Spinal cord (tissue), 10 donors: ENCODE results near the gene NR6A1. TPM values are rescaled to one million over a fixed set of nuclear protein-coding genes. Genes with fewer than 3 reads are reported as not detected.
A peak's percentile ranks its signal among the peaks of the same experiment; 100 is the strongest.
"Not testable (repeated sequence)": the region's sequence is repeated elsewhere in the genome, so short reads cannot be mapped to it uniquely, and the experiment has no call there.

Experiments used
- DNase-seq, 6 donors: peaks; one replicate each; pipeline versions ENCODE4 v3.0.0 to v3.0.0-alpha.2; 2013 to 2015; ENCODE audit warnings: low spot score in 6 of 6, low read depth in 4 of 6
- H3K27ac ChIP-seq: one replicate; pipeline ENCODE4 v1.5.1; 2013; ENCODE audit warnings: low read depth, low read length, control low read depth
- H3K27me3 ChIP-seq: one replicate; pipeline ENCODE4 v1.6.1; 2013; ENCODE audit warnings: low read length; ENCODE audit not compliant: control insufficient read depth, insufficient read depth
- H3K36me3 ChIP-seq: one replicate; pipeline ENCODE4 v1.6.1; 2013; ENCODE audit warnings: low read length; ENCODE audit not compliant: control insufficient read depth, insufficient read depth
- H3K4me1 ChIP-seq: one replicate; pipeline ENCODE4 v1.6.1; 2013; ENCODE audit warnings: low read length; ENCODE audit not compliant: control insufficient read depth, insufficient read depth
- H3K4me3 ChIP-seq: one replicate; pipeline ENCODE4 v1.5.1; 2013; ENCODE audit warnings: low read depth, low read length, control low read depth
- H3K9me3 ChIP-seq: one replicate; pipeline ENCODE4 v1.6.1; 2013; ENCODE audit warnings: low read length; ENCODE audit not compliant: control insufficient read depth, insufficient read depth
- WGBS: methylation state at CpG from one replicate; pipeline ENCODE4 v1.1.5; 2013; ENCODE audit warnings: missing lambda C conversion rate; ENCODE audit not compliant: insufficient coverage; 5-methylcytosine and 5-hydroxymethylcytosine counted together
- polyA plus RNA-seq, 2 donors: library from polyadenylated mRNA; unstranded; fragments of 120-200 nt; gene quantifications; one replicate each; pipeline ENCODE4 v1.2.1, GENCODE V29; 2013; ENCODE audit not compliant: insufficient read length in 2 of 2
- total RNA-seq, 2 donors: library from RNA; depleted of rRNA in 1 of 2; stranded (reverse); fragments of 120-200 nt in 1 of 2; fragments of >200 nt in 1 of 2; gene quantifications; one replicate each; pipeline versions ENCODE4 v1.2.3 to v1.2.4, GENCODE V29; 2013 to 2014
- donor health status: healthy.

Gene NR6A1
- total and polyA plus RNA-seq, 4 donors: 2.8 to 5.8 (median 4.0) TPM

DNA sequence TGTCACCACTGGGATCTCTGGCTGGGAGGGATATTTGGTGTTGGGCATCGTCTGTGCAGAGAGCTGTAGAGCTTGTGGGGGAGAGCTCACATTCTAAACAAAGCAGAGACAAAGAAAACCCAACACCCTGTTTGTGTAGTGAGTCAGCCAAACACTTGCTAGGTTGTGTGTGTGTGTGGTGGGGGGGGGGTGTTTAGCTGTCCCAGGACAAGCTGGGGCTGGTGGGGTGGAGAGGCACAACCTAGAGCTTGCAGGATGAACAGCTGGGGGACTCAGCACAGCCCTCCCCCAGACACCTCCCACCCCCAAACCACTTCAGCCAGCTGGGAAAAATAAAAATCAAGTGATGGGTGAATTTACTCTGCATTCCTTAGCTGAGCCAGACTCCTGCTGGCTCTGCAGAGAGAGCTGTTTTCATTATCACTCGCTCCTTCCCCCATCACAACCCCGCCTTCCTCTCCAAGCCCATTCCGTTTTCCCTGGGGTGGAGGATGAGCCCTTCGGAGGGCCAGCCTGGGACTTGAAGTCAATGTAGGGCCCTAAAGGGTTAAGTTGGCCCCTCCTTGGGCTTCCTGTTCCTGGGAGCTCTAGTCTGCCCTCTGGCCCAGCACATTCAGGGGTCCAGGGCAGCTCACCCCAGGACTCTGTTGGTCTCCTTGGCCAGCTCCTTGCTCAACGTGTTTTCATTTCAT, 8.4 kb upstream of the NR6A1 start:
- no peaks in the 10 kb centered on the region for H3K36me3 ChIP-seq
- DNase-seq: peak in 2 of 6 donors; percentile 49 to 76
- no peaks in the 10 kb centered on the region for H3K9me3 ChIP-seq
- WGBS: no CpG with 5 or more reads among the region's 6 CpGs
- H3K27me3 ChIP-seq: peaks cover 17% of the 10 kb centered on the region
- H3K4me3 ChIP-seq: no peak overlapping the region
- peak overlapping the region; percentile 76 for H3K27ac ChIP-seq
- H3K4me1 ChIP-seq: peaks cover 42% of the 10 kb centered on the region

DNA sequence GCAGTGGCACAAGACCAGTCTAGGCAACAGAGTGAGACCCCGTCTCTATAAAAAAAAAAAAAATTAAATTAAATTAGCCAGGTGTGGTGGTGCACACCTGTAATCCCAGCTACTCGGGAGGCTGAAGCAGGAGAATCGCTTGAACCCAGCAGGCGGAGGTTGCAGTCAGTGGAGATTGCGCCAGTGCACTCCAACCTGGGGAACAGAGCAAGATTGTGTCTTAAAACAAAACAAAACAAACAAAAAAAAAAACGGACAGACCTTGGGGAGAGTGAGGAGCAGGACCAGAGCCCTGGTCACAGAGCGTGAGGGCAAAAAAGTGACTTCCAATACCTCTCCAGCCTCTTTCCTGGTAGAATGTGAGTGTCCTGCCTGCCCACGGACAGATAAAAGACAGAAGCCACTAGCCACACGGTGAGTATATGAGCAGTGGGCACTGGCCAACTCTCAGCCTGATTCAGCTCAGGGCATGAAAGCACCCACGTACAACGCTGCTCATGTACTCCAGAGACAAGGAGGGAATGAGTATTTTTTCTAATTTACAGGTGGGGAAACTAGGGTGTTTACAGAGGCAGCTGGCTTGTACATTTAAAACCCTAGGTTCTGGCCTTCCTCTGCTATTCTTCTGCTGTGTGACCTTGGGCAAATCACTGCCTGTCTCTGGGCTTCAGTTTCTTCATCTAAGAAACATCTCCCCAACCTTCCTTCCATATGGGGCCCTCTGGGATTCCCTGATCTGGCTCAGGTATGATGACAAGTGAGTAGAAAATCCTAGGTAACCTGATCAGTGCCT, 7.7 kb upstream of the NR6A1 start:
- H3K36me3 ChIP-seq: no peaks in the 10 kb centered on the region
- H3K9me3 ChIP-seq: no peaks in the 10 kb centered on the region
- H3K27ac ChIP-seq: peak overlapping the region; percentile 76
- peaks cover 17% of the 10 kb centered on the region for H3K27me3 ChIP-seq
- peaks cover 46% of the 10 kb centered on the region for H3K4me1 ChIP-seq
- 83% methylated on average over 4 of the region's 11 CpGs for WGBS
- no peak overlapping the region for H3K4me3 ChIP-seq
- no peak for DNase-seq

DNA sequence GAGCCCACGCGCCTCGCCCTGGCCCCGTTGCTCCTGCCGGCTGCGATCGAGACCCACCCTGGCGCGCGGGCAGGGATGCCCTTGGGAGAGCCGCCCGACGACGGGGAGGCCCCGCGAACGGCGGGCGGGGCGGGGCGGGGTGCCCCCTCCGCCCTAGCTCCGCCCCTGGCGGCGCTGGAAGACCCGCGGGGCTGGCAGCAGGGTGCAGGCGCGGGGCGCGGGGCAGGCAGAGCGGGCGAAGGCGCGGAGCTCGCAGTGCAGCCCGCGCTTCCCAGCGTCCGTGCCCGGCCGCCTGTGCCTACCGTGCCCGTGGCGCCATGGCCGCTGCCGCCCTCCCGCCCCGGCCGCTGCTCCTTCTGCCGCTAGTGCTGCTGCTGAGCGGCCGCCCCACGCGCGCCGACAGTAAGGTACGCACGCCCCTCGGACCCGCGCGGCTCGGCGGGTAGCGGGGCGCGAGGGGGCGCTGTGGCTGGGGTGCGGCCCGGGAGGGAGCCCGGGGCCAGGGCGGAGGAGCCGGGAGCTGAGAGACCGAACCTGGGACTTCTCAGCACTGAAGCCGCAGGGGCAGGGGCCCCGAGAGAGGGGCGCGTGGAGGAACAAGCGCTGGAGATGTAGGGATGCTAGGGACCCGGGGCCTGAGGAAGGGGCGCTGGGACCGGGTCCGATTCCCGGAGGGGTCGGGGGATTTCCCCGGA, 6.0 kb upstream of the NR6A1 start, which contains the start of gene OLFML2A:
Gene OLFML2A, plus strand, starts transcription at position 180 of the 695 bp plus-strand sequence. Its CDS starts 138 bp downstream, at position 318.
- Histone ChIP-seq H3K36me3 (no peaks in the 10 kb centered on the region), H3K4me3 (peak within 1 kb of the TSS; percentile 62), H3K27ac (peak within 1 kb of the TSS; percentile 64), H3K9me3 (no peaks in the 10 kb centered on the region), H3K4me1 (peaks cover 40% of the 10 kb centered on the region), H3K27me3 (peaks cover 17% of the 10 kb centered on the region)
- under 1% methylated on average over 87 of the region's 87 CpGs for WGBS
- DNase-seq: peak in 2 of 6 donors; percentile 53 to 55

DNA sequence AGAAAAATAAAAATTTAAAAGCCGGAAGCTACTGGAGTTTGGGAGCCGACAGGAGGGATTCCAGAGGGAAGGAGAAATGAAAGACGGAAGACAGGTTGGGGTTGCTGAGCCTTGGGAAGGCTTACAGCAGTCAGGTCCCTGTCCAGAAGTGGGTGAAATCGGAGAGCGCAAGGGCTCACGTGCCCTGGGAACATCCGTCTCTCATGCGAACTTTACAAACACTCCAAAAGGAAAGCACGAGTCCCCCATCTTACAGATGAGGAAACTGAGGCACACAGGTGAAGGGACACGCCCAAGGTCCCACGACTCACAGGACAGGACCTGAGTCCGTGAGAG, 5.5 kb upstream of the NR6A1 start:
- Histone ChIP-seq H3K4me3 (peak overlapping the region; percentile 43), H3K27ac (no peak overlapping the region), H3K36me3 (no peaks in the 10 kb centered on the region), H3K27me3 (peaks cover 17% of the 10 kb centered on the region), H3K4me1 (peaks cover 42% of the 10 kb centered on the region), H3K9me3 (no peaks in the 10 kb centered on the region)
- DNase-seq: no peak
- 29% methylated on average over 9 of the region's 12 CpGs for WGBS

DNA sequence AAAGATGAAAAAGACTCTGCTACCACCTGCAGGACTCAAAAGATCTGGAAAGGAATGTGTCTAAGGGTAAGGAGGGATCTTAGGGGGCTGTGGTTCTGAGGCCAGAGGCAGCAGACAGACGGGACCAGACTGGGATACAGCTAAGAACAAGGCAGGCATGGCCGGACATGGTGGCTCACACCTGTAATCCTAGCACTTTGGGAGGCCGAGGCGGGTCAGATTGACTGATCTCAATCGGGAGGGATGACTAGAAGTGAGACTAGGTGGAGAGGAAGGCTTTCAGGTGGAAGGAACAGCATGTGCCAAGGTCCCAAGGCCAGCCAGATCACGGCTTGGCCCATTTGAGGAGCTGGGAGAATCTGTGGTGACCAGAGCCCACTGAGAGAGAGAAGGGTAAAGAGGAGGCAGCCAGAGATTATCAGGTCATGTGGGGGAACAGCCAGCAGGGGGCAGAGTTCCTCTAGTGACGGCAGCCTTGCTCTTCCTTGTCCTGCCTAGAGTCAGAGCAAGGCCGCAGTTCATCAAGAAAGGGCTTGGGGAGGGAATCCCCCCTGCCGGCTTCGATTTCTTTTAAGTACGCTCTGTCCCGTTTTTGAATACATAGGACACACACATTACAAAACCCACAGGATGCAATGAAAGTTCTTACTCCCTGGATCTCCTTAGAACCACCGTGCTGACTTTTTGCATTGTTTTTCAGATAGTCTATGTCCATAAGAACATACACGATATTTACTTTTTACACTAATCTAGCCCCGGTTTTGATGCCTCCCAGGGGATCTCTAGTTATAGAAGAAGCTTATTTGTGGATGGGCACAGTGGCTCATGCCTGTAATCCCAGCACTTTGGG, 3.2 kb upstream of the NR6A1 start:
- peak overlapping the region; percentile 15 for H3K27ac ChIP-seq

DNA sequence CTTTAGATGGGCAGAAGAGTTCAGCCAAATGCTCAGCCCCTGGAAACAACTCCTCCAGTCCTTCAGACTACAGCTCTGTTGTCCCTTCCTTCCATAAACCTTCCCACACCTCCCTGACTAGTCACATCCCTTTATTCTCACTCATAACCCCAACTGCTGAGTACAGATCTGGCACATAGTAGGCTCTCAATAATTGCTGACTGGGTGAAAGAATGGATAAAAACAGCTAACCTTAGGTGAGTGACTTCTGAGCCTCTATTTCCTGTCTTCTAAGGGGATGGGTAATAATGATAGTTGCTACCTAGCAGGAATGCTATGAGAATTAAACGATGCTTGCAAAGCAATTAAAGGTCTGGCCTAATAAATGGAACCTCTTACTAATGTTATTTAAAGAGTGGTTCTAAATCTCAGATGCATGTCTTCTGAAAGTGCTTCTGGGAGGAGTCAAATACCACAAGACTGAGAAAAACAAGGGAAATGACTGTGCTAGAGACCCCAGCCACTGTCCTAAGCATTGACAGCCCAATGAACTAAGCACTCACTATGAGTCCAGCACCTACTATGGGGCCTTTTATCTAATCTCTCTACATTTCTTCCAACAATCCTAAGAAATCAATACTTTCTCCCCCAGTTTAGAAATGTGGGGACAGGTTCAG, 2.5 kb upstream of the NR6A1 start:
- H3K36me3 ChIP-seq: no peaks in the 10 kb centered on the region
- 60% methylated on average over 1 of the region's 1 CpG for WGBS
- H3K9me3 ChIP-seq: no peaks in the 10 kb centered on the region
- no peak overlapping the region for H3K4me3 ChIP-seq
- peaks cover 40% of the 10 kb centered on the region for H3K4me1 ChIP-seq
- no peak overlapping the region for H3K27ac ChIP-seq
- no peak for DNase-seq
- H3K27me3 ChIP-seq: peaks cover 28% of the 10 kb centered on the region

More for the DNA sequence above, 3.2 kb upstream of the NR6A1 start:
- H3K36me3 ChIP-seq: no peaks in the 10 kb centered on the region
- H3K27me3 ChIP-seq: peaks cover 25% of the 10 kb centered on the region
- H3K4me1 ChIP-seq: peaks cover 43% of the 10 kb centered on the region
- WGBS: 38% methylated on average over 12 of the region's 15 CpGs
- DNase-seq: peak in 5 of 6 donors; percentile 67 to 91 (median 73)
- no peaks in the 10 kb centered on the region for H3K9me3 ChIP-seq
- no peak overlapping the region for H3K4me3 ChIP-seq

DNA sequence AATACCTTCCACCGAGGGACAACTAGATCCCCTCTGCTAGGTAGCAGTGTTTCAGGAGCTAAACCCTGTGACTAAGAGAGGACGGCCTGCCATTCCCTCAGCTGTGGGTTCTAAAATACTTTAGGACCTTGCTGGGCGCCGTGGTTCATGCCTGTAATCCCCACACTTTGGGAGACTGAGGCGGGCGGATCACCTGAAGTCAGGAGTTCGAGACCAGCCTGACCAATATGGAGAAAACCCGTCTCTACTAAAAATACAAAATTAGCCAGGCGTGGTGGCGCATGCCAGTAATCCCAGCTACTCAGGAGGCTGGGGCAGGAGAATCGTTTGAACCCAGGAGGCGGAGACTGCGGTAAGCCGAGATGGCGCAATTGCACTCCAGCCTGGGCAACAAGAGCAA, 1.8 kb upstream of the NR6A1 start:
- not testable (repeated sequence) for H3K36me3 ChIP-seq, DNase-seq, H3K4me3 ChIP-seq, H3K27ac ChIP-seq, H3K9me3 ChIP-seq
- WGBS: 89% methylated on average over 11 of the region's 15 CpGs
- Histone ChIP-seq H3K4me1 (peaks cover 36% of the 10 kb centered on the region), H3K27me3 (peaks cover 29% of the 10 kb centered on the region)

DNA sequence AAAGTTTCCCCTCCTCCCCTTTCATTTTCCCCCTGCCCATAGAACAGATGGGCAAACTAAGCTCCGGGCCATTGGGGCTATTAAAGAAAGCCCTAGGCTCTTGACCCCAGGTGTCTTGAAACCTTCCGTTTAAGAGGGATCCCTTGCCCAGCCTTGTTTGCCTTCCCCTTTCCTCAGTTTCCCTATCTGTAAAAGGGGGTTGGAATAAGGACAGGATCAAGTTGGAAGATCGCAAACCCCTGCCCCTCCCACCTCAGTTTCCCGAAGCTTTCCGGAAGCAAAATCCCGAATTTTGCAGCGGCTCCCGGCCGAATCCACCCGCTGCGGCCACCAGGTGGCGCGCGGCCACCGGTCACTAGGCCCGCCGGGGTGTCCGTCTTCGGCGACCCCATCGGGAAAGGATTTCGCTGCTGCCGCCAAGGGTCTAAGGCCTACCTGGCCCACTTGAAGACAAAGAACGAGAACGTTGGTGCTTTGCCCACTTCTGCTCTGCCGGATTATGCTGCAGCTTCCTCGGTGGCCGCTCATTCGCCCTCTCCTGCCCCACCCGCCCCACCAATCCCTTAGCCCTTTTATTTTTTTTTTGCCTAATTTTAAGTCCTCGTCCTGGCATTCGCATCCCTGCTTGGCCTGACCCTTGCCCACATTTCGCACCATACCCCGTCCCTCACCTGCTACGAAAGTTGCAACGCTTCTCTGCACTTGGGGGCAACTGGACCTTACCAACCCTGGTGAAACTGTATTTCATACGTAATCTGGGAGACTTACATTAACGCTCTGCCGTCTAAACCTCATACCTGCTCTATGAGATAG, 962 bp upstream of the NR6A1 start:
- DNase-seq: peak in 5 of 6 donors; percentile 62 to 92 (median 74)
- Histone ChIP-seq H3K27me3 (peaks cover 26% of the 10 kb centered on the region), H3K27ac (peak overlapping the region; percentile 82), H3K4me1 (peaks cover 29% of the 10 kb centered on the region), H3K36me3 (no peaks in the 10 kb centered on the region), H3K9me3 (no peaks in the 10 kb centered on the region), H3K4me3 (peak overlapping the region; percentile 70)
- 22% methylated on average over 39 of the region's 39 CpGs for WGBS
